ENCODE measurements around the gene SIVA1.
"Not testable (repeated sequence)": the region's sequence is repeated elsewhere in the genome, so short reads cannot be mapped to it uniquely, and the experiment has no call there.

Gene SIVA1

GRCh38 chr14:104750056-104750752 lies 2.7 kb upstream of the SIVA1 start:
- peak overlapping the region; percentile 94 for H3K27ac ChIP-seq
- ChIA-PET CTCF (interaction anchor here (0.6 to 3.8 kb wide), 3 partner anchors 27 to 45 kb away, joined by 3 to 28 read pairs (median 4); partner anchors contain the start of gene ADSS1), POLR2A (ENCODE audit: low non-redundant PET) (no interaction called here)
- no peak for TF ChIP-seq CTCF (conservative IDR thresholded peaks at IDR 0.05; ENCODE audit: low read depth)
- no peak for DNase-seq (ENCODE audit: low spot score)

- POLR2A ChIA-PET (ENCODE audit: low non-redundant PET) = interaction anchor here (0.7 kb wide), 1 partner anchor 26 kb away, joined by 3 read pairs; the partner anchor contains the start of gene ADSS1
- CTCF ChIA-PET = interaction anchor here (0.6 to 1.1 kb wide), 2 partner anchors 26 to 27 kb away, joined by 3 to 9 read pairs; partner anchors contain the start of gene ADSS1
These were observed 2.2 kb upstream of the SIVA1 start for GRCh38 chr14:104750753-104751057.

GRCh38 chr14:104751539-104752422 lies 1.2 kb upstream of the SIVA1 start:
- POLR2A ChIA-PET (ENCODE audit: low non-redundant PET) = interaction anchor here (0.7 to 1.0 kb wide), 3 partner anchors 27 to 115 kb away, joined by 3 read pairs; partner anchors contain the start of gene ADSS1
- CTCF ChIA-PET = interaction anchor here (0.6 to 1.7 kb wide), 7 partner anchors 20 to 643 kb away, joined by 3 to 9 read pairs (median 3); partner anchors contain the start of gene ADSS1
- H3K27ac ChIP-seq = peak overlapping the region; percentile 94
- no peak for DNase-seq (ENCODE audit: low spot score)
- TF ChIP-seq CTCF (conservative IDR thresholded peaks at IDR 0.05; ENCODE audit: low read depth) = peak; percentile 36

More at GRCh38 chr14:104750753-104751057, 2.2 kb upstream of the SIVA1 start:
- H3K27ac ChIP-seq = peak overlapping the region; percentile 94
- DNase-seq (ENCODE audit: low spot score) = not testable (repeated sequence)

- DNase-seq (ENCODE audit: low spot score) = no peak
- ChIA-PET POLR2A (ENCODE audit: low non-redundant PET) (interaction anchor here (0.8 to 1.0 kb wide), 3 partner anchors 70 to 114 kb away, joined by 3 read pairs; no protein-coding TSS in a partner anchor), CTCF (interaction anchor here (0.6 to 1.7 kb wide), 4 partner anchors 21 to 399 kb away, joined by 3 to 7 read pairs (median 3); no protein-coding TSS in a partner anchor)
- H3K27ac ChIP-seq = peak overlapping the region; percentile 94
- TF ChIP-seq CTCF (conservative IDR thresholded peaks at IDR 0.05; ENCODE audit: low read depth) = no peak
These were observed 568 bp upstream of the SIVA1 start for GRCh38 chr14:104752423-104752734.

GRCh38 chr14:104753528-104754212 lies 723 bp downstream of the SIVA1 start:
- ChIA-PET POLR2A (ENCODE audit: low non-redundant PET) (no interaction called here), CTCF (interaction anchor here (1.7 kb wide), 1 partner anchor 22 kb away, joined by 7 read pairs; no protein-coding TSS in a partner anchor)
- H3K27ac ChIP-seq = peak overlapping the region; percentile 94
- no peak for DNase-seq (ENCODE audit: low spot score)
- TF ChIP-seq CTCF (conservative IDR thresholded peaks at IDR 0.05; ENCODE audit: low read depth) = no peak

- no peak for DNase-seq (ENCODE audit: low spot score)
- CTCF ChIA-PET = no interaction called here
- POLR2A ChIA-PET (ENCODE audit: low non-redundant PET) = interaction anchor here (1.0 kb wide), 1 partner anchor 18 kb away, joined by 3 read pairs; no protein-coding TSS in a partner anchor
- no peak for TF ChIP-seq CTCF (conservative IDR thresholded peaks at IDR 0.05; ENCODE audit: low read depth)
- H3K27ac ChIP-seq = peak overlapping the region; percentile 94
These were observed 1.4 kb downstream of the SIVA1 start for GRCh38 chr14:104754213-104754851.

All from RWPE1 (cell line).